Heart left ventricle (tissue), 16 donors: ENCODE measurements around the gene MYG1. TPM values are rescaled to one million over a fixed set of nuclear protein-coding genes. Genes with fewer than 3 reads are reported as not detected.

ENCODE experiments used
- ATAC-seq, 4 donors: fragments of 200-7000 bp; cut with Tn5 transposase; one replicate each; pipeline ENCODE4 v1.9.1; 2020 to 2022; ENCODE audit warnings: moderate library complexity in 4 of 4, mild to moderate bottlenecking in 3 of 4, moderate number of reproducible peaks in 1 of 4
- DNase-seq, 5 donors: peaks; one replicate each; pipeline ENCODE4 v3.0.0-alpha.2; 2020
- H3K27ac ChIP-seq, 12 donors: fragments of 200-600 bp; sonication (generic) in 4 of 12; one replicate each; pipeline versions ENCODE4 v1.5.0 to v1.8.0; 2016 to 2022; ENCODE audit warnings: mild to moderate bottlenecking in 2 of 12
- H3K27me3 ChIP-seq, 9 donors: fragments of 200-600 bp; sonication (generic) in 2 of 9; one replicate each; pipeline versions ENCODE4 v1.5.1 to v1.8.0; 2016 to 2022; ENCODE audit warnings: mild to moderate bottlenecking in 3 of 9
- H3K36me3 ChIP-seq, 9 donors: fragments of 200-600 bp; sonication (generic) in 2 of 9; one replicate each; pipeline versions ENCODE4 v1.5.0 to v1.8.0; 2018 to 2022; ENCODE audit warnings: mild to moderate bottlenecking in 2 of 9
- H3K4me1 ChIP-seq, 12 donors: fragments of 200-600 bp; sonication (generic) in 4 of 12; one replicate each; pipeline versions ENCODE4 v1.5.0 to v1.8.0; 2016 to 2022; ENCODE audit warnings: mild to moderate bottlenecking in 3 of 12
- H3K4me3 ChIP-seq, 12 donors: fragments of 200-600 bp; sonication (generic) in 4 of 12; one replicate each; pipeline versions ENCODE4 v1.5.0 to v1.8.0; 2017 to 2022; ENCODE audit warnings: mild to moderate bottlenecking in 9 of 12, moderate library complexity in 4 of 12
- H3K9me3 ChIP-seq, 12 donors: fragments of 200-600 bp; sonication (generic) in 4 of 12; one replicate each; pipeline versions ENCODE4 v1.5.0 to v1.8.0; 2016 to 2022; ENCODE audit warnings: mild to moderate bottlenecking in 1 of 12
- CTCF ChIP-seq, 12 donors: fragments of 200-600 bp; sonication (generic) in 4 of 12; IDR thresholded peaks; one replicate each; pipeline versions ENCODE4 v1.5.0 to v1.8.0; 2018 to 2022; ENCODE audit warnings: antibody characterized with exemption in 12 of 12, mild to moderate bottlenecking in 5 of 12
- POLR2A ChIP-seq, 2 donors: fragments of 450-650 bp; IDR thresholded peaks; one replicate each; pipeline ENCODE4 v1.6.1; 2017; ENCODE audit warnings: antibody characterized with exemption in 2 of 2, mild to moderate bottlenecking in 2 of 2, moderate library complexity in 2 of 2
- WGBS, 4 donors: extraction: QIAGEN DNeasy Blood & Tissue Kit in 2 of 4; methylation state at CpG; one replicate each; pipeline versions ENCODE4 v1.1.5 to v1.1.7; 2013 to 2018; 5-methylcytosine and 5-hydroxymethylcytosine counted together
- intact Hi-C, 10 donors: fragments of 100-400 bp; cut with DNase I; formaldehyde crosslinking; loops; one replicate each; pipeline versions ENCODE4 v1.11.1 to v1.14.2; 2022
- polyA plus RNA-seq, 2 donors: library from polyadenylated mRNA; stranded (reverse); fragments of 200-250 nt; gene quantifications; one replicate each; pipeline ENCODE4 v1.2.3, GENCODE V29; 2013
- total RNA-seq, 9 donors: library from RNA; depleted of rRNA in 2 of 9; stranded (reverse); fragments of >200 nt in 2 of 9; fragmentation: NEBNext Ultra II Directional in 3 of 9; extraction: Animal tissue kit (Norgen Biotek cat#: 25700) in 3 of 9; gene quantifications; one replicate each; pipeline versions ENCODE4 v1.1.0 to v1.2.4, GENCODE V29; 2016 to 2023
- donor health status: ischemic (EF 13 %, LVEDD 7.1; RV severe dilation, severe dysfunction).
- donor health status: healthy with polysubstance abuse.
- donor health status: DM: no; HTN: yes; CAD: no.
- donor health status: DM: no; HTN: no; CAD: no.
- donor health status: ischemic (EF 25% LVEDD 6.9; RV normal size, moderate dysfunction).
- donor health status: ischemic (EF 25% LVEDD 5.7; RV mildly dilated, moderate dysfunction).
- donor health status: healthy.
- donor health status: DM: yes; HTN: yes; CAD: no.
- donor health status: ischemic (EF 35%, LVEDD 5.7; RV mildly dilated, moderate dysfunction).
- donor health status: nonischemic (EF 11% LVEDD 7.7; RV severe dilation, severe dysfunction).
- donor health status: DM: yes; HTN: yes; CAD: no.
- donor health status: PGD.
- donor health status: ischemic (EF 29% LVEDD 5.4; RV normal size, mild dysfunction).
- donor health status: nonischemic (EF 23%, LVEDD 6.1; RV moderate dilation, normal function).

Gene MYG1
- total and polyA plus RNA-seq, 11 donors: 32.1 to 58.6 (median 35.1) TPM

DNA sequence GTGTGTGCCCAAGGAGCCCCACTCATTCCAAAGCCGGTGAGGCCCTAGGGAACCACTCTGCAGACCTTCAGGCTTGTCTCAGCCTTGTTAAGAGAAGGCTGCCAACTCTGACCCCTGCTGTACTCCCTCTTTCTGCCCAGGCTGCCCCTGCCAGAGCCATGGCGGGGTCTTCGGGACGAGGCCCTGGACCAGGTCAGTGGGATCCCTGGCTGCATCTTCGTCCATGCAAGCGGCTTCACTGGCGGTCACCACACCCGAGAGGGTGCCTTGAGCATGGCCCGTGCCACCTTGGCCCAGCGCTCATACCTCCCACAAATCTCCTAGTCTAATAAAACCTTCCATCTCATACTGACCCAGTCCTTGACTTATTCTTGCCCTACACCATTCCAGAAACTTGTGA lies 7.3 kb downstream of the MYG1 start:
- no peaks in the 10 kb centered on the region for H3K9me3 ChIP-seq
- 92 to 96% (median 94%) methylated on average over 10 of the region's 10 CpGs for WGBS, 4 donors
- no peak for ATAC-seq
- no peaks in the 10 kb centered on the region for H3K27me3 ChIP-seq
- intact Hi-C loops: no loop called here
- DNase-seq: no peak
- no peak overlapping the region for H3K4me3 ChIP-seq
- H3K27ac ChIP-seq: no peak overlapping the region
- no peak for TF ChIP-seq CTCF (IDR thresholded peaks at IDR 0.05)
- TF ChIP-seq POLR2A (IDR thresholded peaks at IDR 0.05): no peak
- peaks cover 0 to 18% (median 0%) of the 10 kb centered on the region in 12 donors for H3K4me1 ChIP-seq
- peaks cover 0 to 94% (median 84%) of the 10 kb centered on the region in 9 donors for H3K36me3 ChIP-seq

DNA sequence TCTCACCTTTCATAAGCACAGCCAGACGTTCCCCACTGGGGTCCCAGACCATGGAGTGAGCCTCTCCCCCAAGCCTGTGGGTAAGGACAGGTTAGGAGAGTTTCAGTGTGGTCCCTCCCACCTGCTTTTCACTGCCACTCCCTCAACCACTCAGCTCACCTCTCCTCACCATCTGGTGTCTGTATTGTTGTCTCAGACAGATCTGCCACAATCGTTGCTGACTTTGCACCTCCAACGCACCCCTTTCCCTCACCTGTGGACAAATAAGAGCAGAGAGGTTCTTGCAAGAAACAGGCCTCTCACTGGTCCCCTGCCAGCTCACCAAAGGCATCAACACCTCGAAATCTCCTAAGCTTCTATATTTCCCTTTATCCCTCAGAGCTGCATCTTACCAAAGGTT lies 8.8 kb downstream of the MYG1 start:
- WGBS, 4 donors: 71 to 80% (median 76%) methylated on average over 4 of the region's 4 CpGs
- Histone ChIP-seq H3K36me3 (peaks cover 0 to 89% (median 81%) of the 10 kb centered on the region in 9 donors), H3K4me3 (no peak overlapping the region), H3K9me3 (no peaks in the 10 kb centered on the region), H3K4me1 (peaks cover 0 to 4% (median 0%) of the 10 kb centered on the region in 12 donors), H3K27ac (no peak overlapping the region), H3K27me3 (no peaks in the 10 kb centered on the region)
- DNase-seq: no peak
- no peak for ATAC-seq
- intact Hi-C loops: no loop called here
- TF ChIP-seq POLR2A (IDR thresholded peaks at IDR 0.05) (no peak), CTCF (IDR thresholded peaks at IDR 0.05) (no peak)

- no peak for ATAC-seq
- peaks cover 0 to 91% (median 79%) of the 10 kb centered on the region in 9 donors for H3K36me3 ChIP-seq
Observed at GRCh38 chr12:53313996-53314395, 14.5 kb downstream of the MYG1 start.

More at GRCh38 chr12:53313996-53314395, 14.5 kb downstream of the MYG1 start:
- intact Hi-C loops: no loop called here
- Histone ChIP-seq H3K4me3 (no peak overlapping the region), H3K27me3 (no peaks in the 10 kb centered on the region), H3K27ac (no peak overlapping the region), H3K4me1 (no peaks in the 10 kb centered on the region), H3K9me3 (no peaks in the 10 kb centered on the region)
- 61 to 88% (median 64%) methylated on average over 2 to 3 of the region's 3 CpGs for WGBS, 4 donors
- DNase-seq: no peak
- TF ChIP-seq CTCF (IDR thresholded peaks at IDR 0.05) (no peak), POLR2A (IDR thresholded peaks at IDR 0.05) (no peak)
